Measurements from ENCODE around the gene FGD3.

- TF ChIP-seq CTCF (IDR thresholded peaks at IDR 0.05; ENCODE audit: borderline replicate concordance, extremely low read depth, low read length, poor library complexity, severe bottlenecking) (no peak), EZH2 (IDR thresholded peaks at IDR 0.05; ENCODE audit: borderline replicate concordance, low read depth, low read length, severe bottlenecking) (no peak)
Measured at GRCh38 chr9:93001031-93001430, 53.7 kb downstream of the FGD3 start.
